NOMO-1 treated with DMSO at 0.1 percent for 48 hours (cell line): ENCODE measurements around the gene MAGI1.
"Not testable (repeated sequence)": the region's sequence is repeated elsewhere in the genome, so short reads cannot be mapped to it uniquely, and the experiment has no call there.

Source experiments
- DNase-seq: peaks from one replicate; lab custom pipeline; 2025; ENCODE audit not compliant: unreplicated experiment; lab: John Stamatoyannopoulos, UW

Gene MAGI1

DNA sequence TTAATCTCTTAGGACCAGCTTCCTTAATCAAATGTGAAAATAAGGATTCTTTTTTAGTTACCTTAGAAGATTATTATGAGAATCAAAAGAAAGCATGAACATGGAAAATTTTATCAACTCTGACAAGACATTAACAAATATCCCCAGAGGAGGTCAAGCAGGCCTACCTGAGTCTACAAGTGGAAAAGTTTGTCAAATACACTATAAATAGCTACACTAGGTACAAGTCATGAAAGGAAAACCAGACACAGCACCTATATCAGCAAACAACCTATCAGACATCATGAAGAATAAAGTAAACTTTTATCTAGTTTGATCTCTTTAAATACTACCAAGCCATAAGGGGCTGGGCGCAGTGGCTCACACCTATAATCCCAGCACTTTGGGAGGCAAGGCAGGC, 126.1 kb downstream of the MAGI1 start:
- DNase-seq = no peak

DNA sequence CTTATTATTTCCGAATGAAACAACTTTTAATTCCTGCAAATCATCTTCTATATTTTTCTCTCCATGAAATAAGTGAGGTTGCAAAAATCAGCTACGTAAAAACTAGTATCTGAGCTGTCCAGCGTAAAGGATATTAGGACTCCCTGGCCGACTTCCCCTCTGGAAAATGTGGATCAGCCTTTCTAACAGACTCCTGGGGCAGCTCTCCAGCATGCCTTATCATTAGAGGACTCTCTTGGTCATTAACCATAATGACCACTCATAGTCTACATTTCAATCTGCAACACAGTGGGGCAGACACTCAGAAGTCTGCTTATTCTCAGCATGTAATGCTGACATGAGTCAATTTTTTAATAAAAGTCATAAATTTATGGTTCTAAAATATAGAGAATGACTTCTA, 130.1 kb downstream of the MAGI1 start:
- DNase-seq = no peak

DNA sequence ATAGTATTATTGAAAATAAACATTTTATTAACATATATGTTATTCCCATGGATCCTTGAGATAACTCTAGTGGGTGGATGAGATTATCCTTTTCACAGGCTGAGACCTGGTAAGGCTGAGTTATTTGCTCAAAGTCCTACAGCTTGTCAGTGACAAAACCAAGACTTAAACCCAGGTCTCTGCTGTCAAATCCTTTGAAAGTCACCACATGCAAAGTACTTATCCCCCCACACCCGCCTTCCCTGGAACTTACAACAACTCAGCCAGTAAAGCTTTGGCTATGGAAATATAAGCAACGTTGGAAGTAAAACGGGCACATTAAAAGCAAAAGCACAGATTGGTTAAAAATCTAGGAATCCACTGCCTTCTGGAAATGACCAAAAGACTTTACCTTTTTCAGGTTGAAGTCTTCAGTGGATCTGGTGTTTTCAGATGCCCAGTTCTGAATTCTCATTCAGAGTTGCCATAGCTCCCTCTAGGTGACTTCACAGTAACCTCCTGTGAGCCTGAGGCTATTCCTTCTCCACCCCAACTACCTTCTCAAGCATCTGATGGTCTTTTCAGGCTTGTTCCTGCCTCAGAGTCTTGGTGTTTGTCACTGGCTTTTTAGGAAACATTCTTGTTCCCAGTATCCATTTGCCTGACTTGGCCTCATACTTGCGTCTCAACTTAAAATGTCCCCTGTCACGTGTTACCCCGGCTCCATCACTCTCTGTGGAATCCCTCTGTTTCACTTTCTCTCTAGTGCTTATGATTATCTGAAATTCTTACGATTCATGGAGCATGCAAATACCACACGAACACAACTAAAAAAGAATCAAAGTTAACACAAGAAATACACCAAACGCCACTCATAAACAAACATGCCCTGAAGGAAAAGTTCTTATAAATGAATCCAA, 131.2 kb downstream of the MAGI1 start:
- DNase-seq = no peak

DNA sequence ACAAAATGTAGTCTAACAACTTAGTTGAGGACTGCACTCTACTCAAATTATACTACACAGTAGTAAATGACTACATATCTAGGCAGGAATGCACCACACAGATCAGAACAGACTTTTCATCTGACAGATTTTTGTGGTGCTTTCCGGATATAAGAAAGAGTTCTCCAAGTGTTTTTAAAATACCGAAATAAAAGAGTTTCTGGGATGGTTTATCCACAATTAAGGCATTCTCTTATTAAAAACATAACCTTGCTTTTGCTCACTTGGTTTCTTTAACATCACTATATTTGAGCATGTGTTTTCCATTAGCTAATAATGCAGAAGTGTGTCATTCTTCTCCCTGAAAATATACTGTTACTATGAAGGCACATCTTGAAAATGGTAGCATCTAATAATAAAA, 132.9 kb downstream of the MAGI1 start:
- no peak for DNase-seq

DNA sequence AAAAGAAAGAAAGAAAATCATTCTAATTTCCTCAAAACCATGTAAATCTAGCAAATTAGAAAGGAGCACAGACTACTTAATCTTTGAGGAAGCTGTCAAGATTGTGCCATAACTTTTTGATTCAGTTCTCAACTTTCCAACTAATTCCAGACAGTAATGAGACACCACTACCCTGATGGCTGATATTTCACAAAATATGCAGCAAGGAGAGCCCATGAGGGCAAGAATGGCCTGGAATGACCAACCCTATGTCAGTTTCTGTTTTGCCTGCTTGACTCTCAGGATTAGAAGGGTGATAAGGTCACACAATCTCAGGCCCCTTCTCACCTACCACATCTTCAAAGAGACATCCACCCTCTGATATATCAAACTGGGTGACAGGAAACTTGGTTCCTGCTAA, 134.7 kb downstream of the MAGI1 start:
- DNase-seq = no peak

DNA sequence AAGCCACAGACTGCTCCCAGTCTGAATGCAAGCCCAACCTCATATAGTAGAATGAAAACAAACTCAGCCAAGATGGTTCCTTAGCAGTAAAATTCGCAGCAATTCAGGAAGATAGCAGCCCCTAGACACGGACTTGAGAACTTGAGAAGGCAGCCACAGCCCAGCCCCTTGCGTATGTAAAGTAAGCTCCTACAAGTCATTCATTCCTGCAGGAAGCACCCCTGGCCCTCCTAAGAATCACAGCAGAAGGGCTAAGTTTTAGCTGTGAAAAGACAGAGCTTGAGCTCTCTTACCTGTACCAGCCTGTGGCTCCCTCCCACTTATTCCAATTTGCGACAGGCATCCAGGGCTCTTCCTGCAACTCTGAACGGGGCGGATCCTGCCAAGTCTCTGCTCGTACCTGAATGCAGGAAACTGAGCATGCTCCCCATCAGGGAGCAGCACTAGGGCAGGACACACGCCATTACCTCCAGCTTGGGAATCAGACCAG, 136.4 kb downstream of the MAGI1 start:
- DNase-seq = no peak

DNA sequence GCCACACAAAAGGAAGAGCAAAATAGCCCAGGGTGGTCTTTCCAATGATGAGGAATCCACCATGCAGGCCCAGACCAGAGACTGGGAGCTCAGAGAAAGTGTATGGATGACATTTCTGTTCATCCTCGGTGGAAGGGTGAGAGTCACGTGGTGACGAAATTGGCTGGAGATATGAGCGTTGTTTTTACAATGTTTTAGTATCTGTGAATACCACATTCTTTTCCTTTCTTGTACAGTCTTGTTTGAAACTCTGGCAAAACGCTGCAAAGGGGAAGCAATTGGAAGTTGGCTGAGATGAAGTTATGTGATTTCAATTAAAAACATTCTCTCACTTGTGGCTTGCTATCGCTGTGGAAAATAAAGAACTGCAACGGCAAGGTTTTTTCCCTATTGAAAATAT, 137.5 kb downstream of the MAGI1 start:
- DNase-seq = no peak

DNA sequence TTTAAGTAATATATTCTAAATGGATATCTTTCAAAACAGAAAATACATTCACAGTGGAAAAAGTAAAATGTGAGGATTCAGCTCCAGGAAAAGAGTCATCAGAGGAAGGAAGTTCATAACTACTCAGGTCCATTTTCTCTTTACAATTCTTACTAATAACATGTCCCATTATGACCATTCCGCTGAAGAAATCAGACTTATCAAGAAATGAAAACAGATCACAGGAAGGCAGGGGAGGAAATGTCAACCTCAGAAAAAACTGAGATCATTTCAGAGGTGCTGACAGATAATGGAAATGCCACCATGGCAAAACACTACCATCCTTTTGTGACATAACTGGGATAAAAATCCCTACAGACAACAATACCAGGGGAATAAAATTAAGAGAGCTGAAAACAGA, 139.5 kb downstream of the MAGI1 start:
- DNase-seq = no peak

DNA sequence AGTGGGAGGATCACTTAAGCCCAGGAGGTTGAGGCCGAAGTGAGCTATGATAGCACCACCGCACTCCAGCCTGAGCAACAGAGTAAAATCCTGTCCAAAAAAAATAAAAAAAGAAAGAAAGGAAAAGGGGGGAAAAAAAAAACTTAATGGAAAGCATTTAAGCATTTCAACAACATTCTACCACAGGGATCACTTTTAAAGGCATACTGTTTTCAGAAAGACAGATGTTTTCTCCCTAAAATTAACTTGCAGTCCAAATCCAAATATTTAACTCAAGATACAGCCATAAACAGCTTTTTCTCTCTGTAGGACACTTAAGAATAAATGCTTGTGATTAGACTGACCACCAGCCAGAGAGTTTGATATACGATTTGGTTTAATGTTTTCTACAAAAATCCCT, 141.0 kb downstream of the MAGI1 start:
- DNase-seq = no peak

DNA sequence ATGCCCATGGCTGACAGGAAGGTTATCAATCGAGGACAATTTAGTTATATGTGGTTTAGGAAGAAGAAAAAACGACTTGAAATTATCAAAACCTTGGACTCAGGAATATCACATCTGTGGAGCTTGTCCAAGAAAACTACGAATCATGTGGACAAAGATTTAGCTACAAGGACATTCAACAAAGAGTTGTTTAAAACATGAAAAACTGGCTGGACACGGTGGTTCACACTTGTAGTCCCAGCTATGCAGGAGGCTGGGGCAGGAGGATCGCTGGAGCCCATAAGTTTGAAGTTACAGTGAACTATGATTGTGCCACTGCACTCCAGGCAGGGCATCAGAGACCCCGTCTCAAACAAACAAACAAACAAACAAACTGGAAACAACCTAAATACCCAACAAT, 142.4 kb downstream of the MAGI1 start:
- DNase-seq = no peak

DNA sequence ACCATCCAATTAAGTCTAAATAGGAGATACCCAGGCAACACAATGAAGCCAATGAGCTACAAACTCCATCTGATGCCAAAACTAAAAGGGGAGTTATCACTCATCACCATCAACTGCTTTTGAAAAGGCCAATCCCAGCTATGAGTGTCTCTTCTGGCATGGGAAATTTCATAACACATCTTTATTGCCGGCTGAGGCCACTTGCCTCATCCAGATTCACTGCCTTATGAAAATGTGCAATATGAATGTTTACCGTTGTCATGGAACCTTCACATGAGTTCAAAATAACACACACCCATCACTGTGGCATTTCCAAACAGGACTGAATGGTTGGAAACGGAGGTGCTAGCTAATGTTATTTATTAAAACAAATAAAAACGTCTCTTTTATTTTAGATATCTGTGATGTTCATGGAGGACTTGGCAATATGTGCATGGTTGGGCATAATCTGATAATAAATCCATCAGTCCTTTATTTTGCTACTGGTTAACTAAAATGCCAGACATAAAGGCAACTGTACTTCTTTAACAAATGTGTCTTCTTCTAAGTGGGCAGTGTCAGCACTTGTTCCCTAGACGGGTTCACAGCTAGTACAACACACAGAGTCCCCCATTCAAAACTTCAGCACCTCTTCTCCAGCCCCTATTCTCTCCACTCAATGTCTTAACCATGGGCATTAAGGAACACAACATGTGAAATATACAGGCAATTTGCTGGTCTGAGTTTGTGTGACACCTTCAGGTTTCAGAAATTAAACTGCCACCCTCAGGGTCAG, 143.9 kb downstream of the MAGI1 start:
- no peak for DNase-seq

DNA sequence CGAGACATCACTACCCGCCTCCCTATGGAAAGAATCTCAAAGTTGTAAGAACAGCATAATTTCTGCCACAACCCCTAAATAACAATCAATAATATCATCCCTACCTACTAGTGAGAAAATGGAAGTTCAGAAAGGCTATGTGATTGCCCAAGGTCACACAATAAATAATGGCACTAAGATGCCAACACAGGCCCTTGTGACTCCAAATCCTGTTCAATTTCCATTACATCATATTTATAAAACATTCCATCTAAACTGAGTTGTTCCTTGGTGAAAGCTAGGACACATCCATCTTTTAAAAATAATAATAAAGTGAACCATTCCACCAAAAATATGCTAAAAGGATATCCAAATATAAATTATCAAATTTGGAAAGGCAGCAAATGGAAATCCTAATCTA, 144.6 kb downstream of the MAGI1 start:
- DNase-seq = no peak

DNA sequence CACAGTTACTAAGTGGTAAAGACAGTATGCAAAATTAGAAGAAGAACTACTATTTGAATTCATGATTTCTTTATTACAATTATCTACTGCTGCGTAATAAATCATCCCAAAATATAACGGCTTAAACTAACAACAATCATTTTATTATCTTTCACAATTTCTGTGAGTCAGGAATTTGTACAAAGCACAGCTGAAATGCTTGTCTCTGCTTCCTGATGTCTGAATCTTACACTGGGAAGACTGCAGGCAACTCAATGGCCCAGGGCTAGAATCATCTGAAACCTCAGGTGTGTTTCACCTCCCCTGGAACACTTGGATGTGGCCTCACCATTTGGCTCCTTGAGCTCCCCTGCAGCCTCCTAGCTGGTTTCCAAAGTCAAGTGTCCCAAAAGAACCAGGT, 145.1 kb downstream of the MAGI1 start:
- DNase-seq = no peak

DNA sequence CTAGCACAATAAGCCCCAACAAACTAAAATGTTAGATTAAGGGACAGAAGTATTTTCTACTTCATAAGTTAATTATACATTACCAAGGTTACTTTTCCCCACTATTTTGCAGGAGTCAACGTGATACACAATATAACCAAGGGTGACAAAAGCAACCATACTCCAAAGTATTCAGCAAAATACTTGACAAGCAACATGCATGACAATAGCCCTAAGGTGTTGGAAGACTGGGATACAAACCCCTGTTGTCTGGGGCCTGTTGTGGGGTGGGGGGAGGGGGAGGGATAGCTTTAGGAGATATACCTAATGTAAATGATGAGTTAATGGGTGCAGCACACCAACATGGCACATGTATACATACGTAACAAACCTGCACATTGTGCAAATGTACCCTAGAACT, 147.2 kb downstream of the MAGI1 start:
- not testable (repeated sequence) for DNase-seq

DNA sequence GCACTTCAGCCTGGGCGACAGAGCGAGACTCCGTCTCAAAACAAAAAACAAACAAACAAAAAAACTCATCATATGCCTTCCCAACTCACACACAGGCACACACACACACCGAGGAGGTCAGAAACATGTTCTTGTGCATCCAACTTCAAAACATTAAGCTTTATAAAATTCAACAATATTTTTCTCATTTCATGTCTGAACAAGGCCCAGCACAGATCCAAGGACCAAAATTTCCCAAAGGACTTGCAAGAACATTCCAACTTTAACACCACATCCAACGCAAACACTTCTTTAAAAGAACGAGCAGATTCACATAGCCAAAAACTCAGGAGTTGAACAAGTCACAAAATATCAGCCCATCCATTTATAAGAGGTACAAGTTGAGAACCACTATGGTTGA, 148.4 kb downstream of the MAGI1 start:
- no peak for DNase-seq

DNA sequence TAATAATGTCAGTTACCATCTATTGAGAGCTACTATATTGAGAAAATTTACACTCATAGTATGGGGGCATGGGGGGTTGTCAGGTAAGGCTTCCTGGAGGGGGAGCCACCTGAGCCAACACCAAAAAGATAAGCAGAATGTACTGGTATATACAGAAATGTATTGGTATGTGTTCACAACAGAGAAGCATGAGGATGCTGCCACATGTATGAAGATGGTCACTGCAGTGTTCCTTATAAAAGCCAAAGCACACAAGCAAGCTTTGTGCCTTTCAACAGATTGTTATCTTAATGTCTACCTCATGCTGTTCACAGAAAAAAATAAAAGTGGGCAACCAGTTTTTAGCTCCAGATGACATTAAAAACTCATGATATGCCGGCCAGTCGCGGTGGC, 149.0 kb downstream of the MAGI1 start:
- no peak for DNase-seq

DNA sequence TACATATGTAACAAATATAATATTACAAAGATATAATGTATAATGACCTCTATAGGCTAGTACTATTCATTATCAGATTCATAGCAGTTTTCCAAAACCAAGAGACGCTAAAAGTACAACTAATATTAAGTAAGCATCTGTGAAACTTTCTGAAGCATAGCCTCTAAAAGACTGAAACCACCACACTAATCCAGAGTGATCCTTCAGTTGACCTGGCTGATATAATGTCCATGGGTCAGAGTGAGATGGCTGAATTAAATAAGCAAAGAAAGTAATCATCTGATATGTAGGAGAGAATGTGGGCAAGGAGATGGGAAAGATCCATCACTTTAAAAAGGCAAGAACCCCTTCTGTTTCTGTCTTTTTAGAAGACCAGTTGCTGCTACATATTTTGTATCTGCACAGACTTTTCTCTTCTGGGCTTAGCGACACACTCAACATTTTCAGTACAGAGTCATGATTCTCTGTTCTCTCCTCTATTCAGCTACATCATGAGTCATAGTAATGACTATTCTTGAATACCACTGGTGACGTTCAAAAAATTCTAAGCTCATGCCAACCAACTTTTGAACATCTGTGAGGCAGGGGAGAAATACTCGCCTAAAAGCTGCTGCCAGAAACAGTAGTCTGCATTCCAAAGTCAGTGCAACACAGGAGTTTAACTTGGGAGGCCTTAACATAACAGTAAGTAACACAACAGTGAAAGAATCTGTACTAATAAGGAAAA, 149.6 kb downstream of the MAGI1 start:
- no peak for DNase-seq

DNA sequence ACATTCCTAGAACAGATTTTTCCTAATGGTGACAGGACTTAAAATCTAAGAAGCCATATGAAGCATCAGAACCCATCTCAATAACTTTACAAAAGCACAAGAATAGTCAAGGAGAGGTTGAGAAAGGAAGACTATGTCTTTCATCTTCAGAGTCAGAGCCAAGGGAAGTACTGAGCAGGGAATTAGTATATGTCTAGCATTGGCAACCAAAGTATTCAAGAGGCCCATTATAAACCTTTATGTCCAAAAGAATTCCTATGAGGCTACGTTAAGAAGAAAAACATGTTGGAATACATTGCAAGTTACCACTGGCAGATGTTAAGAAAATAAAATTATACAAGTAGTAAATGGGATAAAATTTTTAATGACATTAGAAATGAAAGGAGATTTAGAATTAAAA, 150.5 kb downstream of the MAGI1 start:
- no peak for DNase-seq

DNA sequence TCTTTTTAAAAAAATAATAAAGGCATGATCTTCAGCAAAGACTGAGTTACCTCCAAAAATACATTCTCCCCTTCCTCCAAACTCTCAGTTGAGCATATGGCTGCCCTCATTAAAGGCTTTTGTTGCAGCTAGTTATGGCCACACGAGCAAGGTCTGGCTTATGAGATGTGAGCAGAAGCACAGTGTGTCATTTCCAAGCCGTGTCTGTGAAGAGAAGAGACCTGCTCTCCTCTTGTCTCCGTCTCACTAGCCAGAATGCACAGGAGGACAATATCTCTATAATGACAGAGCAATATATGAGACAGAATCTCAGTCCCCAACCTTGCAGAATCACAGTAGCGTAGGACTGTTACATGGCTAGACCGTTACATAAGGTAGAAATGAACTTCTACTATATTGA, 152.3 kb downstream of the MAGI1 start:
- no peak for DNase-seq

DNA sequence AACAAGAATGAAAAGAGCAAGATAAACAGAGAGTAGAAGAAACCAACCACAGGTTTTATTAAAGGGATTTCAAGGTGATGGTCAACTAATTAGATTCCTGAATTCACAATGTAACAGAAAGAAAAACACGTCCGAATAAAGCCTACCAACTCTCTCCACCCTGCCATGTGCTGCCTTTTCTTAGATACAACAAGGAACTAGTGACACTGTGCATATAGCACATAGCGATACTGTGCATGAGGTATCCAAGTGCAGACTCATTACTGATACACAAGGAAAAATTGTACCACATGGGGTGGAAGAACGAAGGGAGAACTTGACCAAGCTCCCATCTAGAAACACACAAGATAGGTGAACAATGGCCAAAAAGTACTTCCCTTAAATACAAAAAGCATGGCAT, 154.6 kb downstream of the MAGI1 start:
- DNase-seq = no peak

DNA sequence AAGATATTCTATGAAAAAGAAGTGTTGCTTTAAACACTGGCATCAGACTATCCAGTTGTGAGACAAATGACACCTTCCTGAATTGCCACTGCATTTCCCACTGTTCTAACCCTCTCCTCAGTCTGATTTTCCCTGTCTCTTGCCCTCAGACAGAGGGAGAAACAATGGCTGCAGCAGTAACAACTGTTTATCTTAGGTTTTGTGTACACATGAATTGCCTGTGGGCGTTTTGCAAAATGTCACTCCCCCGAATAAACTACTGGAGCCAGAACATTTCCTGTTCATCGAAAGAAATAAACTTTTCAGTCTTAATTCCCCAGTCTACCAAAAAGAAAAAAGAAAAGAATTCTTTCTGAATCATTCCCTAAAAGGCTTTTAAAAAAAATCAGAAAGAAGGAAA, 155.1 kb downstream of the MAGI1 start:
- DNase-seq = no peak

DNA sequence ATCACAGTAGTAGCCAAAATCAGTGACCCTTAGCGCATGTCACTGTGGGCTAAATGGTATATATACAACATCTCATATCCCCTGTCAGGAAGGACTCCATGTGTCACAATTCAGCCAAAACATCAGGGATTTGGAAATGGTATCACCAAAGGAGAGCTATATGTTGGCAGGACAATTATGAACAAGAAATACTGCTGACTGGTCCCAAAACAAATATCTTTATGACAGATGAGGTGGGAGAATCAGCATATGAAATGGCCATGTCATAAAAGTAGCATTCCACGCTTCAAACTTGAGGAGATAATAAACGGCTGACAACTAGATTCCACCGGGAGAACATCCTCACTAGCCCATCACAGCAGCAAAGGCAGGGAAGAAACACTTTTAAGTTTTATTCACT, 158.4 kb downstream of the MAGI1 start:
- no peak for DNase-seq
